Omental fat pad (tissue), 4 donors: ENCODE results near the gene MYO1C. TPM values are rescaled to one million over a fixed set of nuclear protein-coding genes. Genes with fewer than 3 reads are reported as not detected.
A peak's percentile ranks its signal among the peaks of the same experiment; 100 is the strongest.

Experiments
- ATAC-seq: fragments of 150-250 bp; one replicate; pipeline ENCODE4 v1.9.1; 2016; ENCODE audit warnings: mild to moderate bottlenecking, moderate library complexity; ENCODE audit not compliant: low FRiP score
- DNase-seq: peaks from one replicate; pipeline ENCODE4 v3.0.0-alpha.2; 2019; ENCODE audit warnings: low spot score
- total RNA-seq, 4 donors: library from RNA; depleted of rRNA; stranded (reverse); fragments of >200 nt; gene quantifications; one replicate each; pipeline ENCODE4 v1.1.0, GENCODE V29; 2016
- TF ChIP-seq, protein P1 (sequence below), 3 donors: fragments of 450-650 bp; IDR thresholded peaks; one replicate each; pipeline ENCODE4 v1.5.1; 2016 to 2017; ENCODE audit warnings: antibody characterized with exemption in 3 of 3, mild to moderate bottlenecking in 3 of 3, moderate library complexity in 2 of 3

MYO1C gene
- total RNA-seq, 4 donors from 2014 or later, result 194 to 367 (median 207) TPM

DNA sequence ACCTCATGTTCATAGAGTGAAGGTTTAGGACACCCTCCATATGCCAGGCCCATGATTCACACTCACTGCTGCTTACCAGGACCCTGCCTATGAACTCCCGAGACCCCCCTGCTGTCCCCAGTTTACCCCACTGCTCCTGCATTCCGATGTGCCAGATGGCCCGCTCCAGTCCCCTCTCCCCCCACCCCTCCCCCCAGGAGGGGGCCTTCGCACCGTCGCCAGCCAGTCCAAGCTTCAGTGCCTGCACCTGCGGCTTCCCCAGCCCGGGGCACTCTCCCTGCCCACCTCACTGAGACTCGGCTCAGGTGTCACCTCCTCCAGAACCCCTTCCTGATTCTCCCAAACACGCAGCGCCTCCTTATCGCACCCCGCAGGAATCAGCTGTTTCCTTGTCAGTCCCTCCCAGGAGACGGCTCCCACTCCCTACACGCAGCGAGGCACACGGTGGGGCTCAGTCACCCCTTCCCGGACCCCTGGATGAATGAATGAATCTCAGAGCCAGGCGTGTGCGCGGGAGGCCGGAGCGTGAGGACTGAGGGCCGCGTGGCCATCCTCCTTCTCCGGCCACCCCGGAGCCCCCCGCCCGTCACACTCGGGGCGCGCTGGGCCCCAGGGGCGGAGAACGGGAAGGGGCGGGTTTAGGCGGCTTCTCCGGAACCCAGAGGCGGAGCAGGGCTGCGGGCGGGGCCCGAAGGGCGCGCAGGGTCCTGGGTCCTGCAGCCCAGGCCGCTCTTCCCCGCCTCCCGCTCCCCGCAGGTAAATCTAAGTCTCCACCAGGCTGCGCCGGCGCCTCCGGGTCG is 1.6 kb downstream of the MYO1C start:
- DNase-seq (no peak), ATAC-seq (peak; percentile 42)
- TF ChIP-seq, protein P1, sequence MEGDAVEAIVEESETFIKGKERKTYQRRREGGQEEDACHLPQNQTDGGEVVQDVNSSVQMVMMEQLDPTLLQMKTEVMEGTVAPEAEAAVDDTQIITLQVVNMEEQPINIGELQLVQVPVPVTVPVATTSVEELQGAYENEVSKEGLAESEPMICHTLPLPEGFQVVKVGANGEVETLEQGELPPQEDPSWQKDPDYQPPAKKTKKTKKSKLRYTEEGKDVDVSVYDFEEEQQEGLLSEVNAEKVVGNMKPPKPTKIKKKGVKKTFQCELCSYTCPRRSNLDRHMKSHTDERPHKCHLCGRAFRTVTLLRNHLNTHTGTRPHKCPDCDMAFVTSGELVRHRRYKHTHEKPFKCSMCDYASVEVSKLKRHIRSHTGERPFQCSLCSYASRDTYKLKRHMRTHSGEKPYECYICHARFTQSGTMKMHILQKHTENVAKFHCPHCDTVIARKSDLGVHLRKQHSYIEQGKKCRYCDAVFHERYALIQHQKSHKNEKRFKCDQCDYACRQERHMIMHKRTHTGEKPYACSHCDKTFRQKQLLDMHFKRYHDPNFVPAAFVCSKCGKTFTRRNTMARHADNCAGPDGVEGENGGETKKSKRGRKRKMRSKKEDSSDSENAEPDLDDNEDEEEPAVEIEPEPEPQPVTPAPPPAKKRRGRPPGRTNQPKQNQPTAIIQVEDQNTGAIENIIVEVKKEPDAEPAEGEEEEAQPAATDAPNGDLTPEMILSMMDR (IDR thresholded peaks at IDR 0.05), result no peak

GRCh38 chr17:1488826-1489270 is 3.6 kb downstream of the MYO1C start:
- TF ChIP-seq, protein P1 (IDR thresholded peaks at IDR 0.05), result no peak
- no peak for DNase-seq
- ATAC-seq, result no peak

- ATAC-seq (peak; percentile 28), DNase-seq (peak; percentile 83)
- TF ChIP-seq, protein P1 (IDR thresholded peaks at IDR 0.05), result no peak
Observed at GRCh38 chr17:1487939-1488825, 4.3 kb downstream of the MYO1C start.

- peak; percentile 58 for DNase-seq
- TF ChIP-seq, protein P1 (IDR thresholded peaks at IDR 0.05), result no peak
- ATAC-seq, result peak; percentile 21
Observed at GRCh38 chr17:1486802-1487695, 5.4 kb downstream of the MYO1C start.

DNA sequence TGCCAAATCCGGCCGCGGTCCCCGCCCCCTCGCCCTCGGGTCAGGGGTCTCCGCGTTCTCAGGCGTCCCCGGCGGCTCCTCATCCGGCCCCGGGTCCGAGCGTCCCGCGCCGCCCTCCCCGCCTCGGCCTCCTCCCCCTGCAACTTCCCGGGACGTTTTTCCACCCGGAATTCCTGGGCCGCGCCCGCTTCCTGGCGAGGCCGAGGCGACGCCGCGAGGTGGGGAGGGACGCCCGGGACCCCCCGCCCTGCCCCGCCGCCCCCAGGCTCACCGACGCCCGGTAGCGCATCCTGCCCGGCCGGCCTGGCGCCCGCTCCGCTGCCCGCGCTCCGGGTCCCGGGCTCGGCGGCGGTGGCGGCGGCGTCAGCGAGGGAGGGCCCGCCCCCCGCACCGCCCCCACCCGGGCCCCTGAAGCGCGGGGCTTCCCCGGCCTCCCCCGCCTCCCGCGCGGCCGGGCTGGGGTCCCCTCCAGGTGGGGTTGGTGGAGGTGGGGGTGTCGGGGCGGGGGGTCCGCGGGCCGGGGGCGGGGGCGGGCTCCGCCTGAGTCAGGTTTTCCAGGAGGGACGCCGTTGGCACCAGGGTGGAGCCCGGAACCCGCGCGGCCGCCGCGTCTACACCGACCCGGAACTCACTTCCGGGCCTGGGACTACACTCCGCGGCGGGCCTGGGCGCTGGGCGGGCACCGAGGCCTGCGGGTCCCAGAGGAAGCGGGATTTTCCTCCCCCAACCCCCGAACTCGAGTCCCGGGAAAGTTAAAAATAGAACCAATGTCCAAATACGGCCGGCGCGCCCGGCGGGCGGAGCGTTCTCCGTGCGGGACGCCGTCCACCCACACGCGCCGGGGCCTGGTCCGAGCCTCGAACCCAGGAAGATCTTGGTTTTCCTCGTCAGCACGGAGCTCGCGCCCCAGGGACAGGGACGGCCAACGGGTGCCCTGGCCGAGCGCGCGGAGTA is 6.8 kb downstream of the MYO1C start:
- ATAC-seq, result peak; percentile 35
- TF ChIP-seq, protein P1 (IDR thresholded peaks at IDR 0.05), result no peak

More for the DNA sequence above, 6.8 kb downstream of the MYO1C start:
- peak; percentile 66 for DNase-seq
